VCaP (cell line): ENCODE measurements around the gene JARID2.

Experiments
- H3K27ac ChIP-seq: fragments of 450-650 bp; 2 replicates; pipeline ENCODE4 v1.5.1; 2017
- TF ChIP-seq, protein P1 (sequence below): fragments of 450-650 bp; conservative IDR thresholded peaks from 2 replicates; pipeline ENCODE4 v1.5.1; 2017; ENCODE audit warnings: mild to moderate bottlenecking, moderate library complexity

JARID2 gene

DNA sequence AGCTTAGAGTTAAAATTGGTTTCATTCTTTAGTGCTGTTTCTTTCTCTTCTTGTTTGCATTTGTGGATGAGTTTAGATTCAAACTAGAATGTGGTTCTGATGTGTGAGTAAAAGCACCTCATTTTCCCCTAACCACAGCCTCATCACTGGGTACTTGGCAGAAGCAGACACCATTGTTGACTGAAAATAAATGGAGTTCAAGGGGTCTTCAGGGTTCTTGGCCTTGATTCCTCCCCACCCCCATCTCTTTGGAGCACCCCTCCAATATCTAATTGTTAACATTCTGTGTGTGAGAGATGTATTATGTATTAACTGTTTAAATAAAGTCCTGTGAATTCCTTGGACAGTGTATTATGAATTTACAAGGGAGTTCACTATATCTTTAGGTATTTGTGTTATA is 59.6 kb downstream of the JARID2 start:
- TF ChIP-seq, protein P1, sequence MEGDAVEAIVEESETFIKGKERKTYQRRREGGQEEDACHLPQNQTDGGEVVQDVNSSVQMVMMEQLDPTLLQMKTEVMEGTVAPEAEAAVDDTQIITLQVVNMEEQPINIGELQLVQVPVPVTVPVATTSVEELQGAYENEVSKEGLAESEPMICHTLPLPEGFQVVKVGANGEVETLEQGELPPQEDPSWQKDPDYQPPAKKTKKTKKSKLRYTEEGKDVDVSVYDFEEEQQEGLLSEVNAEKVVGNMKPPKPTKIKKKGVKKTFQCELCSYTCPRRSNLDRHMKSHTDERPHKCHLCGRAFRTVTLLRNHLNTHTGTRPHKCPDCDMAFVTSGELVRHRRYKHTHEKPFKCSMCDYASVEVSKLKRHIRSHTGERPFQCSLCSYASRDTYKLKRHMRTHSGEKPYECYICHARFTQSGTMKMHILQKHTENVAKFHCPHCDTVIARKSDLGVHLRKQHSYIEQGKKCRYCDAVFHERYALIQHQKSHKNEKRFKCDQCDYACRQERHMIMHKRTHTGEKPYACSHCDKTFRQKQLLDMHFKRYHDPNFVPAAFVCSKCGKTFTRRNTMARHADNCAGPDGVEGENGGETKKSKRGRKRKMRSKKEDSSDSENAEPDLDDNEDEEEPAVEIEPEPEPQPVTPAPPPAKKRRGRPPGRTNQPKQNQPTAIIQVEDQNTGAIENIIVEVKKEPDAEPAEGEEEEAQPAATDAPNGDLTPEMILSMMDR = no peak
- H3K27ac ChIP-seq = no peak overlapping the region

DNA sequence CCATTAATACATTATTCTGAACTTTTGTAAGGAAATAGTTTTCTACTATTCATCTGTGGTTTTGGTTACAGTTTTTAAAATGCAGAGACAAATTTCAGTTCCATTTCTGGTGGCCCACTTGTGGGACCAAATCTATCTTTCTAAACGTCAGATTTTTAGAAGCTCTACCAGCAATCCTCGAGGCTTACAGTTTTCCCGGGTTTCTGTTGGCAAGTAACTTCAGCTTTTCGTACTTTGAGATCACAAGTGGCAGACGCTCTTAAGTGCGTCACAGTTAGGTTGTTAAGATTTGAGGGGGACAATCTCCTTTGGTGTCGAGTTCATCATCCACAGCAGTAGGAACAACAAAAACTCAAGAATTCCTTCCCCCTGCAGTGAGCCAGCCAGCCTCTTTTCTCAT is 60.0 kb downstream of the JARID2 start:
- TF ChIP-seq, protein P1 = no peak
- no peak overlapping the region for H3K27ac ChIP-seq

DNA sequence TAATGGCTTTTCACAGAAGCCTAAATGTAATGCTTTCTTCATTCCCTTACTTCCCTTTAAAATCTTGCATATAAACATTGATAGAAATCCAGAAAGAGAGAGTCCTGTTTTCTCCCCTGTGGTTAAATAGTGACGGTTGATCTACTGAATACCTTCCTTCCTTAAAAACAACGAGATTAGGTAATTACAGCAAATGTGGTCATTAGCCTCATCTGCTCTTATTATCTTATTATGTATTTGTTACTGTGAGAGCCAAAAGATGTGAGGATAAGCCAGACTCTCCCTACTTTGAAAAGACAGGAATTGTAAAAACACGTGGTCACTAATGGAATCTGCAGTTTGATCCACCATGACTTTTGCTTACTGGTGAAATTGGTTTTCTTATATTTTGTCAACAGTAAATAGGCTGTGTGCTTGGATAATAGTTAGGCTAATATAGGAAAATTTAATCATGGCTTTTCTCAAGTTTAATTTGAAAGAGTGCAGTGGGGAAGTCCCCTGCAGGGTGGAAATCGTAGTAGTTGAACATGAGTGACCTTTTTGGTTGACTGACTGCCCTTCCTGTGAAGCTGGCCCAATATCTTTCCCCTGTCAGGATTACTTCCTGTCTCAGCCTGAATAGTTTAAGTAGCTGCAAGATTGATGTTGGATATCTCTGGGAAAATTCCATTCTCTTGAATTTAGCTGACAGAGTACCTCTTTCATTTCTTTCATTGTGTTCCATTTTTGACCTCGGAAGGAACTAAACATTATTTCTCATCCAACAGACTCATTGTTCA is 62.8 kb downstream of the JARID2 start:
- no peak overlapping the region for H3K27ac ChIP-seq
- TF ChIP-seq, protein P1 = no peak

DNA sequence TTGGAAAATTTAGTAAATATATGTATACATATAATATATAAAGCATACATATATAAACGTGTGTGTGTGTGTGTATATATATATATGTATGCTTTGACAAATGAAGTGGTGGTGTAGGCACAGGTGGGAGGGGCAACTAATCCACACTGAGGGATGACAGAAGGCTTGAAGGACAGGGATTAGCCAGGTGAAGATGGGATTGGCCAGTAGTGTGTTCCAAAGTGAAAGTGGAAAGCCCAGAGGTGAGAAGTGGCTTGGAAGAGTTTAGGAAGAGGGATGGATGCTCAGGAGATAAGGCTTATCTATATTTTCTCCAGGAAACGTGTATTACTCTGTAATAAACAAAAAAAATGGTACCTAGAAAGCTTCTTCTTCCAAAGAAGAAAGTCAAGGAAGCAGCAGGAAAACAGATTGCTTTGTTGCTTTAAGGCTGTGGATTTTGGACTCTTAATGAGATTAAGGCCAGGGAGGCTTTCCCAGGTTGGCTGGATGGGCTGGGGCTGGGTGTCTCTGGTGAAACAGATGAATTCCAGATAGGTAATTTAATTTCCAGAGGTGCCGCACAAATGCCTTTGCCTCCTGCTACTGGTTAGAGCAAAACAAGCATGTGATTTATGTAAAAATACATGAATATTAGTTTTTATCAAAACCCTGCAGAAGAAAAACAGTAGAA is 63.9 kb downstream of the JARID2 start:
- H3K27ac ChIP-seq = no peak overlapping the region
- TF ChIP-seq, protein P1 = no peak

DNA sequence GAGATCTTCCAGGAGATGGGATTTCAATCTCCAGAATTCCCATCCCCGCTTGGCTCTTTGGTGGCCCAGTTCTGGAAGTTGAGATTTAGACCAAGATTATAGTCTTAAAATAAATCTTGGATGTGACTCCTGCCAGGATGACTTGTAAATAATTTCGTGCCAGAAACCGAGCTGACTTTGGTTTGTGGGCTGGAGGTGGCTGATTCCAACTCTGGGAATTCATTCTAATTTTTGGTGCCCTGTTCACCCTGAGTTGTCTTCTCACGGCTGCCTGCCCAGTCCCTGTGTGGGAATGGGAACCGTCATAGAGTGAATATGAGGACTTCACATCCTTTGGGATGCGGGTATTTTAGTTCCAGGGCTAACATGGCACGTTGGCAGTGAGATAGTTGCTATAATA is 64.8 kb downstream of the JARID2 start:
- H3K27ac ChIP-seq = no peak overlapping the region
- TF ChIP-seq, protein P1 = no peak

DNA sequence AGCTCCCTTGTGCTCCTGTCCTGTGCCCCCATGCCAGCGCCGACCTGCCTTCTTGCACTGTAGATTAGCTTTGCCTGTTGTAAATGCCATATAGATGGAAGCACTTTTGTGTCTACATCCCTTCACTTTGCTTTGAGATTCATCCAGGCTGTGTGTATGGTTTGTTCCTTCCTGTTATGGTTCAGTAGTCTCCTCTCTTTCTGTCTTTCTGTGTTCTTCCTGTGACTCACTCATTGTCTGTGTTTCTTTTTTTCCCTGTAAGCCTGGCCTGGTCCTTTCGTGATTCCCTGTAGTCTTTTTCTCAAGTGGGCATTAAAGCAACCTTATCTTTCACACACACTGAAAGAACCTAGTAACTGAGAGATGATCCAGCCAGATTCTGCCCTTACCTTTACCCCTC is 66.6 kb downstream of the JARID2 start:
- no peak overlapping the region for H3K27ac ChIP-seq
- TF ChIP-seq, protein P1 = no peak

DNA sequence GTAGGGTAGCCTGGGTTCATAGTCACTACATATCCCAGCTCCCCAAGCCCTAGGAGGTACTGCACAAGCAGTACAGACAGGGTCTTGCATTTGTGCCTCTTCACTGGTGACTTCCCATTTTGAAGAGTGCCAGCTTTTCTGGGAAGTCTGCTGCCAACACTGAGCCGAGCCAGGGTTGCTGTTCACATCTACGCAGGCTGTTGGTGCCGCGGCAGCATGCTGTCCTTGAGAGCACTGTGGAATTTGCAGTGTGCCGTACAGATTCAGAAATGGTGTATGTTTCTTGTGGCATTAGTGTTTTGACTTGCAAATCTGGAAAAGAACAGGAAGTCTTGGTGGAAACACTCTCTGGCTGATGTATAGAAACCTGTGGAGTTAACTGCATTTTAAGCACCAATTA is 67.5 kb downstream of the JARID2 start:
- no peak overlapping the region for H3K27ac ChIP-seq
- TF ChIP-seq, protein P1 = no peak
